ENCODE results near the gene TEKT1. TPM values are rescaled to one million over a fixed set of nuclear protein-coding genes. Genes with fewer than 3 reads are reported as not detected.
A peak's percentile ranks its signal among the peaks of the same experiment; 100 is the strongest.

TEKT1 gene
- total RNA-seq, 2 experiments from 2014 or later: not detected

- no peak for DNase-seq (ENCODE audit: low spot score)
- CTCF ChIA-PET (ENCODE audit: unreplicated experiment): no interaction called here
- no TSS peak for BruUV-seq (replicated peaks)
- Histone ChIP-seq H3K27ac (ENCODE audit: low read depth, low read length, poor library complexity, severe bottlenecking) (no peak overlapping the region), H3K9me3 (ENCODE audit: low read length) (no peaks in the 10 kb centered on the region), H3K4me3 (ENCODE audit: low read depth, low read length, poor library complexity, severe bottlenecking) (peak overlapping the region; percentile 45), H2AFZ (ENCODE audit: low read length) (peak overlapping the region; percentile 96), H3K9me2 (ENCODE audit: insufficient read depth, low read length) (no peaks in the 10 kb centered on the region), H4K20me1 (ENCODE audit: insufficient read depth, low read length) (no peaks in the 10 kb centered on the region), H3K4me1 (ENCODE audit: insufficient read depth, low read length, poor library complexity, severe bottlenecking) (peaks cover 14% of the 10 kb centered on the region), H3K4me2 (ENCODE audit: low read length) (peak overlapping the region; percentile 70; the same call in 1 of the 2 replicates), H3K79me2 (ENCODE audit: insufficient read depth, low read depth, low read length) (no peaks in the 10 kb centered on the region), H3K36me3 (ENCODE audit: insufficient read depth, low read length) (no peaks in the 10 kb centered on the region)
- intact Hi-C loops (cut with micrococcal nuclease; ENCODE audit: unreplicated experiment): no loop called here
- POLR2A ChIA-PET: no interaction called here
- no peak for TF ChIP-seq CTCF (conservative IDR thresholded peaks at IDR 0.05; ENCODE audit: low read length)
- TF ChIP-seq EZH2phosphoT487 (IDR thresholded peaks at IDR 0.05; ENCODE audit: borderline replicate concordance, low read depth, low read length): no peak
Measured at GRCh38 chr17:6755281-6755680, 76.2 kb downstream of the TEKT1 start.

GRCh38 chr17:6753546-6753945 is 78.0 kb downstream of the TEKT1 start:
- POLR2A ChIA-PET: no interaction called here
- no peak overlapping the region for H2AFZ ChIP-seq (ENCODE audit: low read length)
- no peaks in the 10 kb centered on the region for H3K9me2 ChIP-seq (ENCODE audit: insufficient read depth, low read length)
- H3K4me1 ChIP-seq (ENCODE audit: insufficient read depth, low read length, poor library complexity, severe bottlenecking): peaks cover 14% of the 10 kb centered on the region
- no TSS peak for BruUV-seq (replicated peaks)
- H3K27ac ChIP-seq (ENCODE audit: low read depth, low read length, poor library complexity, severe bottlenecking): no peak overlapping the region
- CTCF ChIA-PET (ENCODE audit: unreplicated experiment): no interaction called here
- H3K4me2 ChIP-seq (ENCODE audit: low read length): no peak overlapping the region
- TF ChIP-seq EZH2phosphoT487 (IDR thresholded peaks at IDR 0.05; ENCODE audit: borderline replicate concordance, low read depth, low read length) (no peak), CTCF (conservative IDR thresholded peaks at IDR 0.05; ENCODE audit: low read length) (no peak)
- no peaks in the 10 kb centered on the region for H3K36me3 ChIP-seq (ENCODE audit: insufficient read depth, low read length)
- H4K20me1 ChIP-seq (ENCODE audit: insufficient read depth, low read length): no peaks in the 10 kb centered on the region
- no peaks in the 10 kb centered on the region for H3K9me3 ChIP-seq (ENCODE audit: low read length)
- no peak overlapping the region for H3K4me3 ChIP-seq (ENCODE audit: low read depth, low read length, poor library complexity, severe bottlenecking)
- no peaks in the 10 kb centered on the region for H3K79me2 ChIP-seq (ENCODE audit: insufficient read depth, low read depth, low read length)
- intact Hi-C loops (cut with micrococcal nuclease; ENCODE audit: unreplicated experiment): no loop called here
- DNase-seq (ENCODE audit: low spot score): no peak

GRCh38 chr17:6753006-6753445 is 78.5 kb downstream of the TEKT1 start:
- POLR2A ChIA-PET: no interaction called here
- CTCF ChIA-PET (ENCODE audit: unreplicated experiment): no interaction called here
- H3K4me3 ChIP-seq (ENCODE audit: low read depth, low read length, poor library complexity, severe bottlenecking): no peak overlapping the region
- TF ChIP-seq EZH2phosphoT487 (IDR thresholded peaks at IDR 0.05; ENCODE audit: borderline replicate concordance, low read depth, low read length): no peak
- no peak for TF ChIP-seq CTCF (conservative IDR thresholded peaks at IDR 0.05; ENCODE audit: low read length)
- H3K9me2 ChIP-seq (ENCODE audit: insufficient read depth, low read length): no peaks in the 10 kb centered on the region
- BruUV-seq (replicated peaks): no TSS peak
- no peaks in the 10 kb centered on the region for H3K79me2 ChIP-seq (ENCODE audit: insufficient read depth, low read depth, low read length)
- no peaks in the 10 kb centered on the region for H3K9me3 ChIP-seq (ENCODE audit: low read length)
- H2AFZ ChIP-seq (ENCODE audit: low read length): peak overlapping the region; percentile 83
- intact Hi-C loops (cut with micrococcal nuclease; ENCODE audit: unreplicated experiment): no loop called here
- H3K4me2 ChIP-seq (ENCODE audit: low read length): 0 out of 2 replicates have a peak overlapping the region, but pooled peaks have one; percentile 3
- no peaks in the 10 kb centered on the region for H4K20me1 ChIP-seq (ENCODE audit: insufficient read depth, low read length)
- peak; percentile 5 for DNase-seq (ENCODE audit: low spot score)
- no peak overlapping the region for H3K27ac ChIP-seq (ENCODE audit: low read depth, low read length, poor library complexity, severe bottlenecking)
- no peaks in the 10 kb centered on the region for H3K36me3 ChIP-seq (ENCODE audit: insufficient read depth, low read length)
- H3K4me1 ChIP-seq (ENCODE audit: insufficient read depth, low read length, poor library complexity, severe bottlenecking): peaks cover 14% of the 10 kb centered on the region

All from OCI-LY7 (cell line).